Measurements from ENCODE around the gene ARFGEF3. TPM values are rescaled to one million over a fixed set of nuclear protein-coding genes. Genes with fewer than 3 reads are reported as not detected.

Gene ARFGEF3
- polyA plus RNA-seq, 1 of the 3 experiments (the other 2 are of a cell fraction) = not detected

DNA sequence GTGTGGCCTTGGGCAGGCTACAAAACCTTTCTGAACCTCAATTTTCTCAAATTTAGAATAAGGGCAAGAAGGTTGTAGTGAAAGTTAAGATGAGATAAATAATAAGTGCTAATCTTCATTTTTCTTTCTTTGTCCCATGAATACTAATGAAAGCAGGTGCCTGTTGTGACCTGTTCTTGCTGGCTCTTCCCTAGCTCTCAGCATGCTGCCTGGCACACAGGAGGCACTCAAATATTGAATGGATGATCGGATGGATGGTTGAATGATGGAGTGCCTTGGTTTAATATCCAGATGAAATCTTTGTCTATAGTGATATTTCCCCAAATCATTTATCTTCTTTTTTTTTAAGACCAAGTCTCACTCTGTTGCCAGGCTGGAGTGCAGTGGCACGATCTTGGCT lies 41.6 kb downstream of the ARFGEF3 start:
- Histone ChIP-seq H3K27ac (ENCODE audit: low read depth in 2 of 2, low read length in 1 of 2) (no peak overlapping the region), H3K9ac (no peak overlapping the region), H3K27me3 (ENCODE audit: insufficient read depth) (no peaks in the 10 kb centered on the region), H3K36me3 (replicated peaks in 1 of 2; ENCODE audit: control insufficient read depth in 1 of 2, insufficient read depth in 2 of 2, low read length in 1 of 2) (no peaks in the 10 kb centered on the region), H4K20me1 (ENCODE audit: insufficient read depth) (no peaks in the 10 kb centered on the region), H3K9me3 (no peaks in the 10 kb centered on the region), H3K4me3 (ENCODE audit: low read depth in 2 of 2, low read length in 1 of 2) (no peak overlapping the region), H3K79me2 (ENCODE audit: insufficient read depth) (no peaks in the 10 kb centered on the region), H3K4me2 (no peak overlapping the region), H2AFZ (ENCODE audit: low read depth) (no peak overlapping the region), H3K9me2 (no peaks in the 10 kb centered on the region), H3K4me1 (ENCODE audit: control insufficient read depth in 1 of 2, insufficient read depth in 2 of 2, low read depth in 1 of 2, low read length in 1 of 2) (no peaks in the 10 kb centered on the region), H3F3A (replicated peaks; ENCODE audit: insufficient read depth) (no peaks in the 10 kb centered on the region)
- ChIA-PET CTCF (no interaction called here), POLR2A (no interaction called here)
- 8% methylated on average over 2 of the region's 2 CpGs for WGBS (ENCODE audit: low lambda C conversion rate)
- TF ChIP-seq GATA2 (CRISPR knock-in tag; IDR thresholded peaks at IDR 0.05) (no peak), MEF2A (IDR thresholded peaks at IDR 0.05; ENCODE audit: borderline replicate concordance, low read depth) (no peak), RFX5 (IDR thresholded peaks at IDR 0.05; ENCODE audit: low read length) (no peak), SMC3 (IDR thresholded peaks at IDR 0.05; ENCODE audit: low read depth, low read length) (no peak), MAX (IDR thresholded peaks at IDR 0.05; ENCODE audit: low read depth) (no peak), FOSL2 (IDR thresholded peaks at IDR 0.05; ENCODE audit: borderline replicate concordance, low read depth) (no peak)
- TF ChIP-seq, protein P1, sequence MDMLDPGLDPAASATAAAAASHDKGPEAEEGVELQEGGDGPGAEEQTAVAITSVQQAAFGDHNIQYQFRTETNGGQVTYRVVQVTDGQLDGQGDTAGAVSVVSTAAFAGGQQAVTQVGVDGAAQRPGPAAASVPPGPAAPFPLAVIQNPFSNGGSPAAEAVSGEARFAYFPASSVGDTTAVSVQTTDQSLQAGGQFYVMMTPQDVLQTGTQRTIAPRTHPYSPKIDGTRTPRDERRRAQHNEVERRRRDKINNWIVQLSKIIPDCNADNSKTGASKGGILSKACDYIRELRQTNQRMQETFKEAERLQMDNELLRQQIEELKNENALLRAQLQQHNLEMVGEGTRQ (IDR thresholded peaks at IDR 0.05; ENCODE audit: borderline replicate concordance, low read depth, low read length) = no peak
- TF ChIP-seq, protein P2, sequence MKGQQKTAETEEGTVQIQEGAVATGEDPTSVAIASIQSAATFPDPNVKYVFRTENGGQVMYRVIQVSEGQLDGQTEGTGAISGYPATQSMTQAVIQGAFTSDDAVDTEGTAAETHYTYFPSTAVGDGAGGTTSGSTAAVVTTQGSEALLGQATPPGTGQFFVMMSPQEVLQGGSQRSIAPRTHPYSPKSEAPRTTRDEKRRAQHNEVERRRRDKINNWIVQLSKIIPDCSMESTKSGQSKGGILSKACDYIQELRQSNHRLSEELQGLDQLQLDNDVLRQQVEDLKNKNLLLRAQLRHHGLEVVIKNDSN (IDR thresholded peaks at IDR 0.05; ENCODE audit: borderline replicate concordance, low read depth) = no peak
- no peak for DNase-seq

DNA sequence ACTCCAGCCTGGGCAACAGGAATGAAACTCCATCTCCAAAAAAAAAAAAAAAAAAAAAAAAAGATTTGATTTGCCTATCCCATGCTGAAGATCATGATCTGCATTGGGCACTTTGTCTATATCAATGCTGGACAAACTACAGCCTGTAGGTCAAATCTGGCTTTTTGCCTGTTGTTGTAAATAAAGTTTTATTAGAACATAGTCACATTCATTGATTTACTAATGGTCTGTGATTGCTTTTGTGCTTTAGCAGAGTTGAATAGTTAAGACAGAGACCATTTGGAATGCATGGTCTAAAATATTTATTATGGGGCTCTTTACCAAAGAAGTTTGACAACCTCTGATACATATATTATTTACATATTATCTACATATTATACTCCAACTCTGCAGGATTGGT lies 42.6 kb downstream of the ARFGEF3 start:
- CTCF ChIA-PET = no interaction called here
- DNase-seq = no peak

More for the DNA sequence above, 42.6 kb downstream of the ARFGEF3 start:
- Histone ChIP-seq H3K9me3 (no peaks in the 10 kb centered on the region), H2AFZ (ENCODE audit: low read depth) (no peak overlapping the region), H3K9ac (no peak overlapping the region), H3F3A (replicated peaks; ENCODE audit: insufficient read depth) (no peaks in the 10 kb centered on the region), H3K4me3 (ENCODE audit: low read depth in 2 of 2, low read length in 1 of 2) (no peak overlapping the region), H3K27ac (ENCODE audit: low read depth in 2 of 2, low read length in 1 of 2) (no peak overlapping the region), H3K9me2 (no peaks in the 10 kb centered on the region), H3K4me1 (ENCODE audit: control insufficient read depth in 1 of 2, insufficient read depth in 2 of 2, low read depth in 1 of 2, low read length in 1 of 2) (no peaks in the 10 kb centered on the region), H3K79me2 (ENCODE audit: insufficient read depth) (no peaks in the 10 kb centered on the region), H4K20me1 (ENCODE audit: insufficient read depth) (no peaks in the 10 kb centered on the region), H3K27me3 (ENCODE audit: insufficient read depth) (no peaks in the 10 kb centered on the region), H3K4me2 (no peak overlapping the region), H3K36me3 (replicated peaks in 1 of 2; ENCODE audit: control insufficient read depth in 1 of 2, insufficient read depth in 2 of 2, low read length in 1 of 2) (no peaks in the 10 kb centered on the region)
- POLR2A ChIA-PET = no interaction called here
- no peak for TF ChIP-seq TCF12 (IDR thresholded peaks at IDR 0.05)
- TF ChIP-seq NFIC (IDR thresholded peaks at IDR 0.05; ENCODE audit: borderline replicate concordance) = no peak
- no peak for TF ChIP-seq RAD21 (IDR thresholded peaks at IDR 0.05; ENCODE audit: low read length)
- TF ChIP-seq FOXM1 (IDR thresholded peaks at IDR 0.05; ENCODE audit: low read depth) = no peak
- no peak for TF ChIP-seq NRF1 (IDR thresholded peaks at IDR 0.05; ENCODE audit: low read depth, low read length)
- TF ChIP-seq GABPA (IDR thresholded peaks at IDR 0.05; ENCODE audit: low read depth) = no peak
- TF ChIP-seq MXI1 (IDR thresholded peaks at IDR 0.05; ENCODE audit: low read depth, low read length) = no peak
- no peak for TF ChIP-seq TAF1 (IDR thresholded peaks at IDR 0.05; ENCODE audit: borderline replicate concordance, low read depth, low read length)
- no peak for TF ChIP-seq ZBTB33 (IDR thresholded peaks at IDR 0.05; ENCODE audit: borderline replicate concordance, low read depth)
- TF ChIP-seq POLR2AphosphoS5 (IDR thresholded peaks at IDR 0.05; ENCODE audit: low read depth, low read length) = no peak
- TF ChIP-seq RCOR1 (IDR thresholded peaks at IDR 0.05; ENCODE audit: low read length) = no peak
- TF ChIP-seq EP300 (IDR thresholded peaks at IDR 0.05; ENCODE audit: borderline replicate concordance in 1 of 2, low read depth in 1 of 2, low read length in 1 of 2) = no peak
- TF ChIP-seq, protein P2 (IDR thresholded peaks at IDR 0.05; ENCODE audit: borderline replicate concordance, low read depth) = no peak
- no peak for TF ChIP-seq ELF1 (IDR thresholded peaks at IDR 0.05)
